Gastroesophageal sphincter (tissue), 4 donors: ENCODE results near the gene RABIF. TPM values are rescaled to one million over a fixed set of nuclear protein-coding genes. Genes with fewer than 3 reads are reported as not detected.

Experiments
- ATAC-seq: fragments of 150-250 bp; one replicate; pipeline ENCODE4 v1.9.1; 2016; ENCODE audit warnings: mild to moderate bottlenecking, moderate library complexity
- H3K27ac ChIP-seq, 4 donors: fragments of 200-600 bp; sonication (generic) in 3 of 4; 1 replicate in 3 of 4; 2 replicates in 1 of 4; pipeline ENCODE4 v1.5.1; 2016 to 2019
- H3K27me3 ChIP-seq: fragments of 200-600 bp; sonication (generic); one replicate; pipeline ENCODE4 v1.5.1; 2019
- H3K36me3 ChIP-seq, 2 donors: fragments of 200-600 bp; sonication (generic); one replicate each; pipeline ENCODE4 v1.5.1; 2019; ENCODE audit warnings: control low read depth in 1 of 2
- H3K4me1 ChIP-seq, 3 donors: fragments of 200-600 bp; sonication (generic); 1 replicate in 2 of 3; 2 replicates in 1 of 3; pipeline ENCODE4 v1.5.1; 2016 to 2019; ENCODE audit warnings: control low read depth in 2 of 3
- H3K4me3 ChIP-seq, 2 donors: fragments of 200-600 bp; sonication (generic); one replicate each; pipeline ENCODE4 v1.5.1; 2019; ENCODE audit warnings: mild to moderate bottlenecking in 1 of 2, moderate library complexity in 1 of 2
- H3K9me3 ChIP-seq, 3 donors: fragments of 200-600 bp; sonication (generic); one replicate each; pipeline ENCODE4 v1.5.1; 2017 to 2019; ENCODE audit warnings: control low read depth in 2 of 3
- EP300 ChIP-seq: sonication (generic); formaldehyde crosslinking; IDR thresholded peaks from one replicate; pipeline ENCODE4 v1.6.1; 2017; ENCODE audit warnings: antibody characterized with exemption, mild to moderate bottlenecking
- POLR2A ChIP-seq, 2 donors: fragments of 450-650 bp; IDR thresholded peaks; one replicate each; pipeline ENCODE4 v1.6.1; 2017; ENCODE audit warnings: antibody characterized with exemption in 2 of 2, mild to moderate bottlenecking in 2 of 2, moderate library complexity in 1 of 2
- POLR2AphosphoS5 ChIP-seq: sonication (generic); formaldehyde crosslinking; IDR thresholded peaks from one replicate; pipeline ENCODE4 v1.6.1; 2017; ENCODE audit warnings: antibody characterized with exemption
- WGBS, 2 donors: methylation state at CpG; one replicate each; pipeline ENCODE4 v1.1.5; 2018; ENCODE audit warnings: low coverage in 1 of 2; 5-methylcytosine and 5-hydroxymethylcytosine counted together
- total RNA-seq, 4 donors: library from RNA; depleted of rRNA; stranded (reverse); fragments of >200 nt; gene quantifications; one replicate each; pipeline ENCODE4 v1.1.0, GENCODE V29; 2016
- TF ChIP-seq, protein P1 (sequence below), 4 experiments: fragments of 200-600 bp in 2 of 4; fragments of 450-650 bp in 2 of 4; sonication (generic) in 1 of 4; IDR thresholded peaks; one replicate each; pipeline ENCODE4 v1.5.1; 2017 to 2019; ENCODE audit warnings: antibody characterized with exemption in 4 of 4, mild to moderate bottlenecking in 2 of 4, moderate library complexity in 2 of 4

RABIF gene
- total RNA-seq, 4 donors from 2014 or later = 4.7 to 7.3 (median 6.1) TPM

DNA sequence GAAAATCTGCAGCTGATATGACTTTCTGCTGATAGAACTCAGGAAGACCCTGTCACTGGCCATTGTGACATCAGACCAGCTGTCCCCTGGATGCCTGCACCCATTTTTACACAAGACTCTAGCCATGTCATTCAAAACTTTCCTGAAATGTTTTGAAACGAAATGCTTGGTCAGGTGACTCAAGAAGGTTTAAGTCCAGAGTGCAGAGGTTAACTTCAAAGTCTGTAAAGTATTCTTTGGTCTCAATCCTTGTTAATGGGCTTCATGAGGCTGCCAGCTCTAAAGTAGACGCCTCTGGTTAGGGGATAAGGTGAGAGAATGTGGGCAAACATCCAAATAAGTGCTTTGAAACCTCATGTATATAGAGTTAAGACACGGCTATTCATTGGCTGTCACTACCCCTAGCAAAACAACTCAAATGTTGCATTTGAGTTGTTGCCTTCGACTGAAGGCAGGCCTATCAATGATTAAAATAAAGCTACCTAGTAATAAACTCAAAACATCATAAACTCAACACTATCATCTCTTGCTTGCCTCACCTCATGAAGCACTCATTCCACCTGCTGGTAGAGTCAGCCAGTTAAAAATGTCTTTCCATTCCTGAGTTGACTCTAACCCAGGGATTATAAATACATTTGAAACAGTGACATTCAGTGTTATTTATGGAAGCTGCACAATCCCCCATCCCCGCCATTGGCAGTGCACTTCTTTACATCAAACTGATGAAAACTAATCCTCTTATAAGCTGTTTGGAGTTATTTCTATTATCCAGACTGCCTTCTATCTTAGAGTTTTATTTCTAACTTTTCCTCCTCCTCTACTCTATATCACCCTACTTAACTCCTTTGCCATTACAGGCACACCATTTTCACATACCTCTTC lies 26.0 kb downstream of the RABIF start:
- H3K4me1 ChIP-seq = peaks cover 0 to 23% (median 3%) of the 10 kb centered on the region in 3 donors
- H3K27ac ChIP-seq = no peak overlapping the region
- WGBS, 2 donors = 64 to 74% methylated on average over 5 of the region's 5 CpGs
- TF ChIP-seq, protein P1, sequence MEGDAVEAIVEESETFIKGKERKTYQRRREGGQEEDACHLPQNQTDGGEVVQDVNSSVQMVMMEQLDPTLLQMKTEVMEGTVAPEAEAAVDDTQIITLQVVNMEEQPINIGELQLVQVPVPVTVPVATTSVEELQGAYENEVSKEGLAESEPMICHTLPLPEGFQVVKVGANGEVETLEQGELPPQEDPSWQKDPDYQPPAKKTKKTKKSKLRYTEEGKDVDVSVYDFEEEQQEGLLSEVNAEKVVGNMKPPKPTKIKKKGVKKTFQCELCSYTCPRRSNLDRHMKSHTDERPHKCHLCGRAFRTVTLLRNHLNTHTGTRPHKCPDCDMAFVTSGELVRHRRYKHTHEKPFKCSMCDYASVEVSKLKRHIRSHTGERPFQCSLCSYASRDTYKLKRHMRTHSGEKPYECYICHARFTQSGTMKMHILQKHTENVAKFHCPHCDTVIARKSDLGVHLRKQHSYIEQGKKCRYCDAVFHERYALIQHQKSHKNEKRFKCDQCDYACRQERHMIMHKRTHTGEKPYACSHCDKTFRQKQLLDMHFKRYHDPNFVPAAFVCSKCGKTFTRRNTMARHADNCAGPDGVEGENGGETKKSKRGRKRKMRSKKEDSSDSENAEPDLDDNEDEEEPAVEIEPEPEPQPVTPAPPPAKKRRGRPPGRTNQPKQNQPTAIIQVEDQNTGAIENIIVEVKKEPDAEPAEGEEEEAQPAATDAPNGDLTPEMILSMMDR (IDR thresholded peaks at IDR 0.05) = no peak
- TF ChIP-seq EP300 (no peak), POLR2A (IDR thresholded peaks at IDR 0.05) (no peak), POLR2AphosphoS5 (no peak)
- no peaks in the 10 kb centered on the region for H3K27me3 ChIP-seq
- H3K4me3 ChIP-seq = no peak overlapping the region
- H3K9me3 ChIP-seq = no peaks in the 10 kb centered on the region
- no peaks in the 10 kb centered on the region for H3K36me3 ChIP-seq
- ATAC-seq = no peak

DNA sequence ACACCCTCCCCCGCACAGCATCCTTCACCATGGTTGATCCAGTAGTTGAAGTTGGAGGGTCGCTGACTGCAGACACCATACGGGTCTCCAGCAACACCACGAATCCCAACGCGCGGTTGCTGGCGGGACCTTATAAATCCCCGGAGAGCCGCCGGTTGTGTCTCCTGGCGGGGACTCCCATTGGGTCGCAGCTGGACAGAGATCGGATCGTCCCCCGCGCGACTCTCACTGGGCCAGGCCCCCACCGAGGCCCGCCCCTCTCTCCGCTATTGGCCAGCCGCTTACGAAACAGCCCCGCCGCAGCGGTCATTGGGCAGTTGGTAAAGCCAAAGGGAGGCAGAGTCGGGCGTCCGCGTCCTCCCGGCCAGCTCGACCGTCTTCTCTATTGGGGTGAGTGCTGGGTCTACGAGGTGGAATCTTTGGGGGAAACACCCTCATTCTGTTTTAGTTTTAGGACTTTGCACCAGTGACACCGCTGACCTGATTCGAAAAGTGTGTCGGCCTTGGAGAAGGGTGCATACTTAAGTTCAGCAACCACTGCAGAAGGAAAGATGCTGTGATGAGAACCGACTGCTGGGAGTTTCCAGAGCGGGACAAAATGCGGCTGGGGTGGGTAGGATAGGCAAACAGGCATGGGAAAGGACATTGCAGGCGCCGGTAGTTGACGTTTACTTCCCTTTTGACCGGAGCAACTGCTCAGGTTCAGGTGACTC lies 27.4 kb downstream of the RABIF start:
- H3K36me3 ChIP-seq = no peaks in the 10 kb centered on the region
- H3K4me3 ChIP-seq = peak overlapping the region; percentile 46 to 81
- H3K27ac ChIP-seq = peak overlapping the region in 3 of 4 donors; percentile 63 to 79 (median 75)
- no peak for TF ChIP-seq EP300
- TF ChIP-seq, protein P1 (IDR thresholded peaks at IDR 0.05) = no peak
- peak; percentile 55 for TF ChIP-seq POLR2AphosphoS5
- TF ChIP-seq POLR2A (IDR thresholded peaks at IDR 0.05) = no peak
- 0% methylated on average over 4 to 12 of the region's 44 CpGs for WGBS, 2 donors
- H3K4me1 ChIP-seq = peaks cover 0 to 23% (median 3%) of the 10 kb centered on the region in 3 donors
- no peaks in the 10 kb centered on the region for H3K27me3 ChIP-seq
- H3K9me3 ChIP-seq = no peaks in the 10 kb centered on the region
- ATAC-seq = peak; percentile 97

DNA sequence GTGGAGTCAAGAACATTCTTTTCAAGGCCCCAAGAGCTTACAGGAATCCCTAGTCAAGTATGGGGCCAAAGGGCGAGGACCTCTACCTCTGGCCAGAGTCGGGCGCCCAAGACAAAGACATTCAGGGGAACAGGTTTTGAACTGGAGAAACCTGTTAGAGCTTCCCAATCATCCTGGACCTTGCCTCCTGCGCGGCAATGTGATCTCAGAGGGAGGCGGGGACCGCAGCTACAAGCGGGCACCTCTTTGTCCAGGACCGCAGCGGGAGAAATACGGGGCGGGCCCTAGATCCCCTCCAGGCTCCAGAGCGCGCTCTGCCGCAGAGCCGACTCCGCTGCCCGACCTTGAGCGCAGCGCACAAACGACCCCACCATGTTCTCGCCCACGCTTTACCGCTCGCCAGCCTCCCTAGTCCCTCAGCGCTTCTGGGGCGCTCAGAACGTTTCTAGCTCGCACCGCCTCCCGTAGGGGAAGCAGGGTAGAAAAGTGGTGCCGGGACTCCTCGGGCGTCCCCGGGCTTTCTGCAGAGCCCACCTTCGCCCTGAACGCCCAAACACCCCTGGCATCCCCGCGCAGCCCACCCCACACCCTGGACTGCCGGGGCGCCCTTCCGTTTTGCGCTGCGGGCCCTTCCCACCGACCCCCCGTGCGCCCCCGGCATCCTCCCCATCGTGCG lies 28.1 kb downstream of the RABIF start:
- H3K4me3 ChIP-seq = peak overlapping the region; percentile 46 to 81
- peak; percentile 37 for ATAC-seq
- H3K36me3 ChIP-seq = no peaks in the 10 kb centered on the region
- H3K4me1 ChIP-seq = peaks cover 0 to 23% (median 3%) of the 10 kb centered on the region in 3 donors
- peak overlapping the region in 3 of 4 donors; percentile 63 to 79 (median 75) for H3K27ac ChIP-seq
- WGBS, 2 donors = no CpG with 5 or more reads among the region's 50 CpGs
- TF ChIP-seq, protein P1 (IDR thresholded peaks at IDR 0.05) = no peak
- no peak for TF ChIP-seq POLR2AphosphoS5
- no peak for TF ChIP-seq POLR2A (IDR thresholded peaks at IDR 0.05)
- no peak for TF ChIP-seq EP300
- H3K9me3 ChIP-seq = no peaks in the 10 kb centered on the region
- H3K27me3 ChIP-seq = no peaks in the 10 kb centered on the region

DNA sequence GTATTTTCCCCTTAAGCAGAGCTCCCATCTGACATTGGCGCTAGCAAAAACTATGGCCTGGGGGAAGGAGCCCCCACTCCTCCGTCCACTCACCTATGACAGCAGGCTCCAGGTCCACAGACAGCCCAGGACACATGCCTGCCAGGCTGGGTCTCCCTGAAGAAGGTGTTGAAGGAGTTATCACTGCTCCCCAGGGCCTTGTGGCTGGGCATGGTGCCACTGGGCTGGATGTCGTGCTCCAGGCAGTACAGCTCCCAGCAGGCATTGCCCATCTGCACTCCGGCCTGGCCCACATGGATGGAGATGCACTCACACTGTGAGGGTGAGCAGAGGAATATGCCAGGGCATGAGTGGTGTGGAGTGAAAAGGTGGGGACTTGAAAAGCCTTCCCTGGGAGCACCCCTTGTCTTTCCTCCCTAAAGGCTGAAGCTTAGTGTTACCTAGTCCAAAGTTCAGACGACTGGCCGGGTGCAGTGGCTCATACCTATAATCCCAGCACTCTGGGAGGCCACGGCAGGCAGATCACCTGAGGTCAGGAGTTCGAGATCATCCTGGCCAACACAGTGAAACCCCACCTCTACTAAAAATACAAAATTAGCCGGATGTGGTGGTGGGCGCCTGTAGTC lies 30.0 kb downstream of the RABIF start:
- H3K9me3 ChIP-seq = no peaks in the 10 kb centered on the region
- peak overlapping the region in 2 of 4 donors; percentile 44 to 64 for H3K27ac ChIP-seq
- H3K36me3 ChIP-seq = no peaks in the 10 kb centered on the region
- 71 to 94% methylated on average over 2 to 3 of the region's 10 CpGs for WGBS, 2 donors
- no peak overlapping the region for H3K4me3 ChIP-seq
- TF ChIP-seq EP300 = no peak
- no peak for TF ChIP-seq POLR2AphosphoS5
- no peak for TF ChIP-seq POLR2A (IDR thresholded peaks at IDR 0.05)
- TF ChIP-seq, protein P1 (IDR thresholded peaks at IDR 0.05) = no peak
- no peaks in the 10 kb centered on the region for H3K27me3 ChIP-seq
- no peak for ATAC-seq
- peaks cover 0 to 23% (median 3%) of the 10 kb centered on the region in 3 donors for H3K4me1 ChIP-seq
